Kasumi-1 (cell line): Measurements from ENCODE around the gene KRT35.
"Not testable (repeated sequence)": the region's sequence is repeated elsewhere in the genome, so short reads cannot be mapped to it uniquely, and the experiment has no call there.

Source experiments
- DNase-seq, 2 experiments: peaks; one replicate each; lab custom pipeline; 2025; lab: John Stamatoyannopoulos, UW

KRT35 gene

DNA sequence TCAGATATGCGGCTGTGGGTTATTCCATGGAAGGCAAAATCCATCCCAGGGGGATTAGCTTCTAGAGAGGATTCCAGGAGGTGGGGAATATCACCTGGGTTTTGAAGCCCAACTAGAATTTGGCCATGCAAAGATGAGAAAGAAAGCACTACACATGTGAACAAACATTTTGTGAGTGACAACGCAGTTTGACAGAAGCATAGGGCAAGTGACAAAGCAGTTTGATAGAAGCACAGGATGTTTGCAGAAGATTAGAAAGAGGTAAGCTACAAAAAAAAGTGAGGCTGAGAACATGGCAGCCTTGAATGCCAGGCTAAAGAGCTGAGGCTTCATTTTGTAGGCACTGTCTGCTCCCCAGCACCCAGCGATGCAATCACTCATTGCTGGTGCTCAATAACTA, 27.9 kb downstream of the KRT35 start:
- no peak for DNase-seq

DNA sequence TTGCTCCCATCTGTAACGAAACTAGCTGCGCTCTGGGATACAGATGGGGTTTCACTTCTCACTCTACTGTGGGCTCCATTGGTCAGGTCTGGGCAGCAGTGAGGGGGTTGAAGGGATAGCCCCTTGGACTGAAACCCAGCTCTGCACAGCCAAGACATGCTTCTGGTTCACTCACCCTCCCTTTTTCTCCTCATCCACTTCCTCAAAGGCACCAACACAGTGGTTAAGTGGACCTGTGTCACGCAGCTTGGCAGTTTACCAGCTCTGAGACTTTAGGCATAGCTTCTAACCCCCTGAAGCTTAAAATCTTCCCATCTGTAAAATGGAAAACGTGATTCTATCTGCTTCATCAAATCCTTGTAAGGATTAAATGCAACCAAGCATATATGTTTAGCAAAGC, 28.7 kb downstream of the KRT35 start:
- DNase-seq, result no peak

DNA sequence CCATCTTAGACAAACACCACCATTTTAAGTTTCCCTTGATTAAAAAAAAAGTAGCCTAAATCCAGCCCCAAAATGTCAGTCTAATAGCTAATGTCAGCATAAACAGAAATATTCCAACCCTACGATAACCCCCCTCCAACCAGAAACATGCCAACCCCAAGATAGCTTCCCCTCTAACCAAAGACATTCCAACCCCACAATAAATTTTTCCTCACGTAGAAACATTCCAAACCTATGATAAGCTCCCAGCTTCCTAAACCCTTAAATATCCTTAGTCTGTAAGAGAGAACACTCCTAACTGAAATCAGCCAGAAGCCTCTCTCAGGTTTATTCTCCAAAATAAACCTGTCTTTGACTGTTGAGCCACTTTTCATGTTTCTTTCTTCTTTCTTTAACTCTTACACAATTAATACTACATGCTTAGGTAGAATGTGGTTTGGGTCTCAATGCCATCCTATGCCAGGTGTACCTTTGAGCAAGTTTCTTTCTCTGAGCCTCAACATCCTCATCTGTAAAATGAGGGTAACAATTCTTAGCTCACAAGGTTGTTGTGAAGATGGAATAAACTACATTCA, 29.7 kb downstream of the KRT35 start:
- no peak for DNase-seq

DNA sequence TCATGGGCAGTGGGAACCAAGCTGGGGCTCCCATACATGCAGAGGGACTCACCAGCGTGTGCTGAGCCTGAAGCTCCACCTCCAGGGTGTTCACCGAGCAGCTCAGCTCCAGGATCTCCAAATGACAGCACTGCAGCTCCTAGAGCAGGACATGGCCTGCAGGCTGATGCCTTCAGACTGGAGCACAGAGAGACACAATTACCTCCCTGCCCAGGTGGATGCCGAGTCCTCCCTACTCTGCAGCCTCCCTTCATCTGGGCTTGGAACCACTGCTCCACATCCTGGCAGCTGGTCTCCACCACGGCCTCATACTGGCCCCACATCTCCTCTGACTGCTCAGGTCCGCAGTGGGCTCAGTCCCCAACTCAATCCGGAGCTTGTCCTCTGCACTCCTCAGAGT, 31.9 kb downstream of the KRT35 start:
- DNase-seq, result no peak

DNA sequence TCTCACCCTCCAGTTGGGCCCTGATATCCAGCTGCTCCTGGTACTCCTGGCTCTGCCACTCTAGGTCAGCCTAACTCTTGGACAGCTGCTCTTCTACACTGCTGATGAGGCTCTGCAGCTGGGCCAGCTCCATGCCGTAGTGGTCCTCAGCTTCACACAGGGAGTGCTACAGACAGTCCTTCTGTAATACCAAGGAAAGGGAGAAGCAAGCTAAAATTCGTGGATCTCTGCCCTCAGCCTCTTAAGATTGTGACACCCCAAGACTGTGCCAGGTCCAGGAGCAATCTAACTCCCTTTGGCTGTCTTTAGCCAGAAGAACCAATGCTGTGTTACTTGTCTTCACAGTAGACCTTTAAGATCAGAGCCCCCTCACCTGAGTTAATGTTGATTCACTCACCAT, 32.4 kb downstream of the KRT35 start:
- no peak for DNase-seq

DNA sequence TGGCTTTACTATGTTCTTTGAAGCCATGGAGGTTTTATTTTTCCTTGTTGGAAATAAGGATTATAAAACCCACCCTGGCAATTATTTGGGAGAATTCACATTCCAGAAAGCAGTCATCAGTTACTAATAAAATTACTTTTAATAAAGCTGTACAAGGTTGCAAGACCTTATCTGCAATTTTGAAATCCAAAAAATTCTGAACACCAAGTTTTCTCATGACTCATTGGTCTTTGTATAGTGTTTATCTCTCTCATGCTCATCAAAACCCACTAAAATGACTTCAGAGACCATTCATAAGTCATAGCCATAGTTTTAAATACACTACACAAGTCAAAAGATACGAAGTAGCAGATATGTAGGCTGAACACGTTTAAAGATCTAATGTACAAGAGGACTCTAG, 34.1 kb downstream of the KRT35 start:
- DNase-seq, result no peak

DNA sequence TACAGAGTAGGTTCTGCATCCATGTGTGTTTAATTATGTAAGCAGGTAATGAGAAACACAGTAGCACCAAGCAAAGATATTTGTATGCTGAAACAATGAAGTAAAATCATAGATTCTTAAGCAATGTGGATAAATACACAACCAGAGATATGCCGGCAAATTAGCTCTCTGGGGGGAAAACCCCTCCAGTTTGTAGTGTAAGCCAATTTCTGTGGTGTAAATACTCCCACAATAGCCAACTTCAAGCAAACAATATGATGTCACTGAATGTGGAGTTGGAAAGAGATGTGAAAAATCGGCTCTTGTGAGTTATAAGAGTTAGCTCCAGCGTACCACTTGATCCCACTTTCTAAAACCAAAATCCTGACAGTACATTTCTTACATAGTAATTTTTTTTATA, 36.3 kb downstream of the KRT35 start:
- DNase-seq, result no peak

DNA sequence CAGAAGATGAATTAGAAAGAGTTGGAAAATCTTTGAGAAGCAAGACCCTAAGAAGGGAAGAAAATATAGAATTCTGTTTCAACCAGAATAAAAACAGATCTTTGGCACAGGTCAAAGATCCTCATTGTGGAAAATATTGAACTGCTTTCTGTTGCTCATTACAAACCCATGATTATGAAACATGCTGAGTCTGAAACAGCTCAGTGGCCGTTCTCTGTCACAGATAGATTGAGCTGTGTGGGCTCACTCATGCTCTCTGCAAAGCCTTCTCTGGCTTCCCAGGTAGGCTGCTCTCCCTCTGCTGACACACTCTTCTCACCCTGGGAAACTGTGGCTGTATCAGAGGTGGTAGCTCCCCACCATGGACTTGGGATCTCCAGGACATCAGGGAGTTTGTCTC, 36.8 kb downstream of the KRT35 start:
- no peak for DNase-seq

DNA sequence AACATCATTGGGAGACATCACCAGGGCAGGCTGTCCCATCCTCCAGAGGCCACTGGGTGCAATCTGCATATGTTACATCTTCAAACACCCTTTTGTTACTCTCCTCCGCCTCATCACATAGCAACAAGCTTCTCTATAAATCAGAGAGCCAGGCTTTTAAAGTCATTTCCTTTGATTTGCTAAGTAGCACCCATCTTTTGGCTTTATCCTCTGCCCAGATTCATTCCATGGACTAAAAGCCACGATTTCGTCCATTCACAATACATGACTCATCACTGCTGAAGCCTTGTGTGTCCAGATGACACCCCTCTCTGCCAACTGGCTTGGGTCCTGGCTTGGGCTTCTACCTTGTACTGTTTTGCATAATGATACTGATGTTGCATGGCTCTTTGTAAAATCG, 38.2 kb downstream of the KRT35 start:
- DNase-seq, result no peak

DNA sequence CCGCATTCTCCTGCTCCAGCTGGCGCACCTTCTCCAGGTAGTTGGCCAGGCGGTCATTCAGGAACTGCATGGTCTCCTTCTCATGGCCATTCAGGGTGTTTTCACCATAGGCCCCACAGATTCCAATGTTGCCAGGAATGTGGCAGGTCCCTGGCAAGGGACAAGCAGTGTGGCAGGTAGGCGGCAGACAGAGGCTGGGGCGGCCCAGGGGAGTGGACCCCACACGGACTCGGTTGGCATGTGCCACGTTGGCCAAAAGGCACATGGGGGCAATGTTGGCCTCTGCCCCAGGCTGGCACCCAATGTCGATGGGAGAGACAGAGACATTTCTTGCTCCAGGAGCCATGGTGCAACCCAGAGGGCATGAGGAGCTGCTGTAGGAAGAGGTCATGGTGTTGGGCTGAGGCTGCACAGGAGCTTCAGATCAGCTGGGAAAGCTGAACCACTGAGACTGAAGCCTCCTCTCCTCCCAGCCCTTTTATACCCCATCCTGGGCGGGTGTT, 40.4 kb downstream of the KRT35 start, which contains the start of gene KRT38:
KRT38 (minus strand) TSS at position 453 of the 503 bp plus-strand sequence; CDS start at position 391, 62 bp downstream.
- no peak for DNase-seq

DNA sequence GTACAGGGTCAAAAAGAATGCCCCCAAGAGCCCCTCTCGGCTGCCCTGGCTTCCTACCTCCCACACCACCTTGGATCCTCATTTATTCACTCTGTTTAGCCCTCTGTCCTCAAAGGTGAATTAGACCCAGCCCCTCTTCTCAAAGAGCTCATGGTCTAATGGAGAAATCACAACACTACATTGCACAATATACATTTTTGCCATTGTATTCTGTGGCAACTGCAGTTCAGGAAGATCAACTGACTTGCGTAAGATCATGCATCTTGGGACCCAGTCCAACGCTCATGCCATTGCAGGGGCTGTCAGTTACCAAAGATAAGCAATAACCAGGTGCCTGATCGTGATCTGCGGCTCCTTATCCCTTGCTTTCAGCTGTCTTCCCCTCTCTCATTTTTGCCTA, 41.6 kb downstream of the KRT35 start:
- DNase-seq, result no peak

DNA sequence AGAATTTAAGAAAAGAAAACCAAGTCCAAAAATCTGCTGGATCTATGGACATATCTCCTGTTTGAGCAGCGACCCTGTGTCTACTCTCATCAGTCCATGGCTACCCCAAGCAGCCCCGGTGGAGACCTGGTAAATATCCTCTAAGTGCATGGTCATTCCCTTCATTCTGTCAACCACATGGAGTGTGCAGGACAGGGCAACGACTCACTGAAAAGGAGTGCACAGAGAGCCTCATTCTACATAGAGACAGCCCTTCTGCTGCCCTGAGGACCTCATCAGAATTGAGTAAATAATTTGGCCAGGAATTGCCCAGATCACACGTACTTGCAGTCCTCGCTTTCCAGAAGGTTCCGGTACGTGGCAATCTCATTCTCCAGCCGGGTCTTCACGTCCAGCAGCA, 43.2 kb downstream of the KRT35 start:
- DNase-seq, result no peak

DNA sequence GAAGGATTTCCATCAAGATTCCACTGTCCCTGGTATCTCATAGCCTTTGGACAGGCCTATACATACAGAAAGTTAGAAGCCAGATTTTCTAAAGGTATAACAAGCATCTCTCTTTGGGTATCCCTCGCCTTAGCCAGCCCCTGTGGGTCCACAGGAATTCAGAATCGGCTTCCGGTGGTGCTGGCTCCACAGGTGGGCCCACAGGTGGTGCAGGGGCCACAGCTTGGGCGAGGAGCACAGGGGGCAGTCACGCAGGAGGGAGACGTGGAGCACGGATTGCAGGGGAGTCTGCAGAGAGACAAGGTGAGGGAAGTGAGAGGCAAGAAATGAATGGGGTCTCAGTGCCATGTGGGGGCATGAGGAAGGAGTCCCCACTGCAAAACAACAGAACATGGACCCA, 43.7 kb downstream of the KRT35 start:
- DNase-seq, result no peak

DNA sequence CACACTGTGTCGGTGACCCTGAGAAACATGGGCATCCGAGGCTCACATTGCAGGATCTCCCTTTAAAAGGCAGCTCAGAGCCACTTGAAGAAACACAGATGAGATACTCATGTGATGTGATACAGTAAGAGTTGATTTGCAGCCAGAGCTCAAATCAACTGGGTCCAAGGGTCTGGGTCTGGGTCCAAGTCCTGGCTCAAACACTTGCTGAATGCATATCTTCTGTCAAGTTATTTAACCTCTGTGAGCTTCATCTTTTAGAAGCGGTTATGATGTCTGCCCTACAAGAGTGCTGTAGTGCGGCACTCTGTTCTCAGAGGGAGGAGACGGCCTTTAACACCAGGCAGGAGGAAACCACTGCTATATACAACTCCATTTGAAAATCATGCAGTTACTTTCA, 46.5 kb downstream of the KRT35 start:
- DNase-seq, result no peak

DNA sequence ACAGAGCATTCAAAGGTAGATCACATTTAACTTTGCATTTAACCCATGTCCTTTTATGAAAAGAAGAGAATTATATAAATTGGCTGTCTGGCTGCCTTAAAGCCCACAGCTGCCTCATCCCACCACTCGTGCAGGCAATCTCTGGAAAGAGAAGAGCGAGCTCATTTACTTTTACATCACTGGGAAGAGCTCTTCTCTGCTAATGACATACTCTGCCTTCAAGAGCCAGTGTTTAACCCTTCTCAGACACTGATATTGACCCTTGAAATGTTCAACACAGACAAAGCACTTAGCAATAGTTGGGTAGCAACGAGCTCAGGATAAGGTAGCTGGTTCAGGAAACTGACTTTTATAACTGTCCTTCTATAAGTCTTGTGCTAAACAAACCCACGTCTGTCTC, 46.9 kb downstream of the KRT35 start:
- DNase-seq, result no peak

DNA sequence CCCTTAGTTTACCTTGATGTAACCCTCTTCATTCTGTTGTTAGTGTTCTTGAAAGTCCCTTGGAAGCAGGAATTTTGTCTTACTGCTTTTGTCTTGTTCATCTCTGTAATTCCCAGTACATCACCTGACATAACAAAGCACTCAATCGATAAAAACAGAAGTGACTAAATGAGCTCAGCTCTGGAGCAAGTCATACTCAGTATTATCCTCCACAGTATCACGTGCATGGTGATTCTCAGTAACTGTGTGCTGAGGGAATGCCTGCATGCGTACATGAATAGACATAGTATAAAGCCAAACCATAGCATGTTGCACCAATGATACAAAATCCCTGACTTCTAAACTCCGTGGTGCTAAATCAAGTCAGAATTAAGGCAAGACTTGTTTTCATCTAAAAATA, 47.4 kb downstream of the KRT35 start:
- DNase-seq, result no peak

DNA sequence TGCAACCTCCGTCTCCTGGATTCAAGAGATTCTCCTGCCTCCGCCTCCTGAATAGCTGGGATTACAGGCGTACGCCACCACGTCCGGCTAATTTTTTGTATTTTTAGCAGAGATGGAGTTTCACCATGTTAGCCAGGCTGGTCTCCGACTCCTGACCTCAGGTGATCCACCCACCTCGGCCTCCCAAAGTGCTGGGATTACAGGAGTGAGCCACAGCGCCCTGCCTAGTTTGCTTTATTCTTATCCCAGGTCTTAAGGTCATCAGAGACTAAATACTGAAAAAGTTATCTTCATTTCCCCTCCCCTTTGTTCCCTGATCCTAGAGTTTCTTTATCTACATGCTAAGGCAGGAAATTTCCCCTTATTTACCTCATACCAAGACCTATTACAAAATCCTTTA, 50.6 kb downstream of the KRT35 start:
- not testable (repeated sequence) for DNase-seq

DNA sequence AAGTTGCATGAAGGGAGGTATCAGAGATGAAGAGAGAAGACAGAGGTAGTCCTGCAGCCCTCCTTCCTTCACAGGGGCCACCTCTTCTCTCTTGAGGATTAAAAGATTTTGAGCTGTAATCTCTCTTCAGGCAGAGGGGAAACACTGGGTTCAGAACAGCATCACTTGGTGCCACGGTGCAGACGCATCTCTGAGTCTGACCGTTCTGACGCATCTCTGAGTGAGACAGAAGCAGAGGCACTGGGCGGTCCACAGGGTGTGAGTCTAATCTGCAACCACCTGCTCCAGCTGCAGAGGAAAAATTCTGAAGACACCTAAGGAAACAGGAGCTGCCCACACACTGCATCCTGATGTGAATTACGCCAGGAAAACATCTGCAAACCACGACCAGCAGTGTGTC, 51.3 kb downstream of the KRT35 start:
- DNase-seq, result no peak

DNA sequence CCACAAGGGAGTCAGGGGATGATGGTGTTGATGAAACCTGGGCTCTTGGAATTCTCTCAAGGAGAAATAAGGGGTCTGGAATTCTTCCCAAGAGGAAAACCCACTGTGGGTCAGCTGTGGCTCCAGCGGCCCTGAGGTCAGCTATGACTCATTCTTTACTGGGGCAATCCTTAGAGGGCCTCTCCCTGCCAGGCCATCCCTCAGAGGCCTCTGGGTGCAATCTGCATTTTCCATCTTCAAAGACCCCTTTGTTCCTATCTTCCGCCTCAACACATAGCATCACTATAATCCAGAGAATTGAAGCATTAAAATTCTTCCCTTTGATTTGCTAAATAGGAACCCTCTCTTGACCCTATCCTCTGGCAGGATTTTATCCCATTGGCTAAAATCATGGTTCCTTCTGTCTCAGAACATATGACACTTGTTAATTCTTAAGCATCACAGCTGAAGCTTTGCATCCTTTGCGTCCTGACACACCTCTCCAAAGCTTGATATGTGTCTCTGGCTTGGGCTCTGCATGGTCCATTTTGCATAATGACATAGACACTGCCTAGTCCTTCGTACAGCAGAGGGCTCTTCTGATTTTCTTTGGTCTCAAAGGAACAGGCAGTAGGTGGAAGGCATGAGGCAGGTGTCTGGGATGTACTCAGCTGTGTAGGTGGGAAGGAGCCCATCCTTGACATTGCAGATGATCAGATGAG, 52.2 kb downstream of the KRT35 start:
- DNase-seq, result no peak
